B cell (primary cell): ENCODE data around the gene SLC35F3. TPM values are rescaled to one million over a fixed set of nuclear protein-coding genes. Genes with fewer than 3 reads are reported as not detected.
"Not testable (repeated sequence)": the region's sequence is repeated elsewhere in the genome, so short reads cannot be mapped to it uniquely, and the experiment has no call there.

ENCODE experiments used
- ATAC-seq: fragments of 200-7000 bp; cut with Tn5 transposase; one replicate; pipeline ENCODE4 v1.10.0; 2021; ENCODE audit warnings: low read depth, mild to moderate bottlenecking, moderate number of reproducible peaks, moderate library complexity
- CTCF ChIA-PET: fragments of 350-600 bp; sonication (Branson Sonifier 250); formaldehyde crosslinking; loops from one replicate; lab custom pipeline; 2021; ENCODE audit warnings: antibody characterized with exemption, inconsistent platforms; lab: Charles Lee
- POLR2A ChIA-PET: fragments of 350-600 bp; sonication (Branson Sonifier 250); formaldehyde crosslinking; loops from one replicate; lab custom pipeline; 2021; ENCODE audit warnings: antibody characterized with exemption; lab: Charles Lee
- DNase-seq: peaks from one replicate; pipeline ENCODE4 v3.0.0; 2013
- H2AFZ ChIP-seq: 2 replicates; pipeline ENCODE4 v1.6.1; 2012; ENCODE audit warnings: mild to moderate bottlenecking, low read depth, low read length; ENCODE audit not compliant: insufficient read depth, poor library complexity, severe bottlenecking
- H3K27ac ChIP-seq, 2 donors: 1 replicate in 1 of 2; 2 replicates in 1 of 2; pipeline ENCODE4 v1.5.1; 2012 to 2013; ENCODE audit warnings: low read length in 2 of 2, mild to moderate bottlenecking in 2 of 2, moderate library complexity in 1 of 2
- H3K27me3 ChIP-seq, 4 experiments: fragments of 200-600 bp in 1 of 4; sonication (generic) in 1 of 4; replicated peaks in 1 of 4; 1 replicate in 2 of 4; 2 replicates in 2 of 4; pipeline versions ENCODE4 v1.6.1 to v1.7.0; 2013 to 2016; ENCODE audit warnings: low read length in 3 of 4, mild to moderate bottlenecking in 2 of 4, mixed read lengths in 1 of 4, moderate library complexity in 1 of 4; ENCODE audit not compliant: insufficient read depth in 4 of 4, control insufficient read depth in 3 of 4; ENCODE audit errors: control extremely low read depth in 1 of 4
- H3K36me3 ChIP-seq, 2 experiments: replicated peaks in 1 of 2; 1 replicate in 1 of 2; 2 replicates in 1 of 2; pipeline versions ENCODE4 v1.6.1 to v1.7.1; 2013; ENCODE audit warnings: low read length in 1 of 2; ENCODE audit not compliant: insufficient read depth in 2 of 2, control insufficient read depth in 1 of 2; ENCODE audit errors: control extremely low read depth in 1 of 2, extremely low read depth in 1 of 2
- H3K4me1 ChIP-seq, 2 donors: fragments of 200-600 bp in 1 of 2; sonication (generic) in 1 of 2; 1 replicate in 1 of 2; 2 replicates in 1 of 2; pipeline versions ENCODE4 v1.5.1 to v1.6.1; 2013 to 2017; ENCODE audit warnings: low read length in 2 of 2; ENCODE audit not compliant: control insufficient read depth in 2 of 2, insufficient read depth in 2 of 2
- H3K4me2 ChIP-seq: replicated peaks from 2 replicates; pipeline ENCODE3; 2012; ENCODE audit warnings: mild to moderate bottlenecking, low read depth, low read length; ENCODE audit not compliant: poor library complexity, severe bottlenecking
- H3K4me3 ChIP-seq, 5 experiments: fragments of 200-600 bp in 1 of 5; sonication (generic) in 1 of 5; 1 replicate in 3 of 5; 2 replicates in 2 of 5; pipeline versions ENCODE4 v1.5.1 to v1.7.0; 2011 to 2016; ENCODE audit warnings: low read length in 4 of 5, mild to moderate bottlenecking in 4 of 5, low read depth in 2 of 5, control low read depth in 1 of 5, moderate library complexity in 1 of 5; ENCODE audit not compliant: insufficient read depth in 1 of 5; ENCODE audit errors: control extremely low read depth in 1 of 5, extremely low read depth in 1 of 5
- H3K79me2 ChIP-seq: fragments of 200-600 bp; sonication (generic); one replicate; pipeline ENCODE4 v1.6.0; 2016; ENCODE audit warnings: low read length; ENCODE audit not compliant: control insufficient read depth, insufficient read depth
- H3K9ac ChIP-seq: fragments of 200-600 bp; sonication (generic); 2 replicates; pipeline ENCODE4 v1.6.1; 2017; ENCODE audit warnings: mild to moderate bottlenecking, low read length, moderate library complexity
- H3K9me3 ChIP-seq, 3 donors: one replicate each; pipeline versions ENCODE4 v1.6.1 to v1.7.1; 2013; ENCODE audit warnings: low read length in 2 of 3; ENCODE audit not compliant: control insufficient read depth in 2 of 3, insufficient read depth in 1 of 3; ENCODE audit errors: control extremely low read depth in 1 of 3
- H4K20me1 ChIP-seq: 2 replicates; pipeline ENCODE4 v1.6.0; 2012; ENCODE audit warnings: mild to moderate bottlenecking, low read length; ENCODE audit not compliant: insufficient read depth, control insufficient read depth, poor library complexity, severe bottlenecking
- H3K27ac Mint-ChIP-seq: one replicate; pipeline ENCODE4 v1.8.0; 2021; ENCODE audit warnings: mixed read lengths
- H3K27me3 Mint-ChIP-seq: one replicate; pipeline ENCODE4 v1.8.0; 2021; ENCODE audit warnings: mixed read lengths
- H3K4me1 Mint-ChIP-seq: one replicate; pipeline ENCODE4 v1.8.0; 2021; ENCODE audit warnings: mixed read lengths
- H3K4me3 Mint-ChIP-seq: one replicate; pipeline ENCODE4 v1.8.0; 2021; ENCODE audit warnings: mixed read lengths
- H3K9me3 Mint-ChIP-seq: one replicate; pipeline ENCODE4 v1.8.0; 2022; ENCODE audit warnings: mixed read lengths; ENCODE audit not compliant: insufficient read depth
- CTCF ChIP-seq: fragments of 200-600 bp; IDR thresholded peaks from one replicate; pipeline ENCODE4 v1.8.0; 2022; ENCODE audit warnings: antibody characterized with exemption, mild to moderate bottlenecking
- EZH2 ChIP-seq: IDR thresholded peaks from 2 replicates; pipeline ENCODE4 v1.6.1; 2012; ENCODE audit warnings: borderline replicate concordance, low read depth, mild to moderate bottlenecking, moderate library complexity, low read length; ENCODE audit not compliant: insufficient read depth, poor library complexity, severe bottlenecking
- WGBS: methylation state at CpG from one replicate; pipeline ENCODE4 v1.1.5; 2013; ENCODE audit warnings: missing lambda C conversion rate; ENCODE audit not compliant: insufficient coverage; 5-methylcytosine and 5-hydroxymethylcytosine counted together
- intact Hi-C: fragments of 100-400 bp; cut with micrococcal nuclease; formaldehyde crosslinking; loops from one replicate; pipeline ENCODE4 v1.10.0; 2022
- polyA plus RNA-seq: library from polyadenylated mRNA; depleted of rRNA; stranded (reverse); fragments of >200 nt; gene quantifications from 2 replicates; pipeline ENCODE4 v1.2.3, GENCODE V29; 2012
- total RNA-seq, 2 donors: library from RNA; stranded (reverse); fragments of 120-200 nt in 1 of 2; gene quantifications; 1 replicate in 1 of 2; 2 replicates in 1 of 2; pipeline versions ENCODE4 v1.2.3 to v1.2.4, GENCODE V29; 2013 to 2022

The SLC35F3 gene
- total and polyA plus RNA-seq, 2 donors (not counting 1 experiment from before 2014, with no cell fraction given), result not detected

DNA sequence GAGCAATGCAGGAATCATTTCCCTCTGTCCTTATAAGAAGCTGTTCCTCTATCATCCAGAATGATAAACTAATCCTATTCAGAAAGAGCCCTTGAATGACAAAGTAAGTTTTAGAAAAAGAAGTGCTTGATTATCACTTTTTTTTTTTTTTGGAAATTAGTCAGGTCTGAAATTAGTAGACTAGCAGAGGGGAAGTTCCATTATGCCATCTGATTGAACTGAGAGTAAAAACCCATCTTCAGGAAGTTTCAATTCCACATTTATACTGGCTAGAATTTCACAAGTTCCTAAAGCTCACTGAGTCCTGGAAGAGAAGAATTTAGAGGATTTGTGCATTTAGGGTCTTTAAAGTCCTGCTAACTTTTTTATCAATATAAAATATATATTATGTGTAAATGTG lies 340.0 kb downstream of the SLC35F3 start:
- ATAC-seq (no peak), DNase-seq (peak; percentile 24)
- Mint-ChIP-seq H3K27me3 (peaks cover 9% of the 10 kb centered on the region), H3K27ac (no peak overlapping the region), H3K4me1 (peaks cover 12% of the 10 kb centered on the region), H3K4me3 (no peak overlapping the region), H3K9me3 (peaks cover 3% of the 10 kb centered on the region)
- Histone ChIP-seq H3K4me2 (no peak overlapping the region), H3K9ac (no peak overlapping the region), H2AFZ (no peak overlapping the region), H3K36me3 (no peaks in the 10 kb centered on the region), H3K4me3 (no peak overlapping the region), H3K27me3 (peaks cover 0 to 3% (median 0%) of the 10 kb centered on the region in 4 experiments), H3K79me2 (no peaks in the 10 kb centered on the region), H3K4me1 (peaks cover 14 to 34% of the 10 kb centered on the region in 2 donors), H3K9me3 (peaks cover 0 to 6% (median 0%) of the 10 kb centered on the region in 3 donors), H4K20me1 (no peaks in the 10 kb centered on the region), H3K27ac (no peak overlapping the region)
- POLR2A ChIA-PET, result no interaction called here
- TF ChIP-seq CTCF, result no peak
- no peak for TF ChIP-seq EZH2
- intact Hi-C loops, result no loop called here
- CTCF ChIA-PET, result no interaction called here

GRCh38 chr1:234246638-234247116 lies 342.2 kb downstream of the SLC35F3 start:
- CTCF ChIA-PET, result no interaction called here
- Mint-ChIP-seq H3K27me3 (peaks cover 4% of the 10 kb centered on the region), H3K4me1 (peaks cover 12% of the 10 kb centered on the region), H3K27ac (no peak overlapping the region), H3K9me3 (peaks cover 3% of the 10 kb centered on the region), H3K4me3 (no peak overlapping the region)
- intact Hi-C loops, result no loop called here
- POLR2A ChIA-PET, result no interaction called here
- no peaks in the 10 kb centered on the region for H3K36me3 ChIP-seq
- H3K4me3 ChIP-seq, result no peak overlapping the region
- peak overlapping the region; percentile 13 for H3K4me2 ChIP-seq
- DNase-seq (peak; percentile 21), ATAC-seq (no peak)
- WGBS, result 64% methylated on average over 4 of the region's 5 CpGs
- no peak overlapping the region for H3K27ac ChIP-seq
- H3K4me1 ChIP-seq, result peaks cover 14 to 34% of the 10 kb centered on the region in 2 donors
- peaks cover 0 to 6% (median 0%) of the 10 kb centered on the region in 3 donors for H3K9me3 ChIP-seq
- H2AFZ ChIP-seq, result no peak overlapping the region
- H4K20me1 ChIP-seq, result no peaks in the 10 kb centered on the region
- H3K79me2 ChIP-seq, result no peaks in the 10 kb centered on the region
- no peak overlapping the region for H3K9ac ChIP-seq
- no peak for TF ChIP-seq EZH2
- no peak for TF ChIP-seq CTCF
- peaks cover 0 to 3% (median 0%) of the 10 kb centered on the region in 4 experiments for H3K27me3 ChIP-seq

DNA sequence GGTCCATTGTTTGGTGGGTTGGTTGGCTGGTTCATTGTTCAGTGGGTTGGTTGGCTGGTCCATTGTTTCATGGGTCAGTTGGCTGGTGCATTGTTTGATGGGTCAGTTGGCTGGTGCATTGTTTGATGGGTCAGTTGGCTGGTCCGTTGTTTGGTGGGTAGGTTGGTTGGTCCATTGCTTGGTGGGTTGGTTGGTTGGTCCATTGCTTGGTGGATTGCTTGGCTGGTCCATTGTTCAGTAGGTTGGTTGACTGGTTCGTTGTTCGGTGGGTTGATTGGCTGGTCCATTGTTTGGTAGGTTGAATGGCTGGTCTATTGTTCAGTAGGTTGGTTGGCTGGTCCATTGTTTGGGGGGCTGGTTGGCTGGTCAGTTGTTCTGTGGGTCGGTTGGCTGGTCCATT lies 343.3 kb downstream of the SLC35F3 start:
- H2AFZ ChIP-seq, intact Hi-C loops, H3K27ac Mint-ChIP-seq, H3K27me3 ChIP-seq, H3K4me2 ChIP-seq, H3K4me3 ChIP-seq, H3K27me3 Mint-ChIP-seq, H3K79me2 ChIP-seq, H3K9me3 Mint-ChIP-seq, H3K9me3 ChIP-seq, ATAC-seq, H3K9ac ChIP-seq, DNase-seq, H3K36me3 ChIP-seq, H3K27ac ChIP-seq, POLR2A ChIA-PET, CTCF ChIA-PET, H3K4me3 Mint-ChIP-seq, H4K20me1 ChIP-seq: not testable (repeated sequence)
- peaks cover 14 to 34% of the 10 kb centered on the region in 2 donors for H3K4me1 ChIP-seq
- 94% methylated on average over 4 of the region's 4 CpGs for WGBS
- peaks cover 12% of the 10 kb centered on the region for H3K4me1 Mint-ChIP-seq
